ENCODE measurements around the gene AP1G2. TPM values are rescaled to one million over a fixed set of nuclear protein-coding genes. Genes with fewer than 3 reads are reported as not detected.

Gene AP1G2
- total and polyA plus RNA-seq, 4 donors, result 12.4 to 26.6 (median 17.3) TPM

GRCh38 chr14:23535943-23536342, 31.6 kb downstream of the AP1G2 start:
- no peak overlapping the region for H3K9ac ChIP-seq (ENCODE audit: low read depth in 1 of 2, low read length in 2 of 2)
- no peak for TF ChIP-seq RAD21 (IDR thresholded peaks at IDR 0.05)
- no peaks in the 10 kb centered on the region for H3K9me3 ChIP-seq (ENCODE audit: control insufficient read depth in 4 of 4, low read length in 3 of 4)
- DNase-seq (ENCODE audit: low spot score), result no peak
- no peaks in the 10 kb centered on the region for H3K27me3 ChIP-seq (ENCODE audit: control insufficient read depth in 4 of 4, insufficient read depth in 4 of 4, low read length in 3 of 4)
- no peak overlapping the region for H3K27ac ChIP-seq (ENCODE audit: low read depth in 1 of 2, low read length in 2 of 2)
- WGBS, result 85% methylated on average over 4 of the region's 4 CpGs
- no peak overlapping the region for H3K4me3 ChIP-seq (ENCODE audit: low read depth in 1 of 3, low read length in 3 of 3)
- H3K36me3 ChIP-seq (ENCODE audit: control insufficient read depth in 4 of 4, insufficient read depth in 3 of 4, low read depth in 1 of 4, low read length in 3 of 4), result no peaks in the 10 kb centered on the region
- H3K4me1 ChIP-seq (ENCODE audit: control insufficient read depth in 4 of 4, insufficient read depth in 4 of 4, low read length in 3 of 4), result no peaks in the 10 kb centered on the region

GRCh38 chr14:23533652-23534435, 33.7 kb downstream of the AP1G2 start:
- H3K4me1 ChIP-seq (ENCODE audit: control insufficient read depth in 4 of 4, insufficient read depth in 4 of 4, low read length in 3 of 4), result no peaks in the 10 kb centered on the region
- 94% methylated on average over 16 of the region's 16 CpGs for WGBS
- TF ChIP-seq CTCF (IDR thresholded peaks at IDR 0.05; ENCODE audit: low read depth, low read length, missing input control) (no peak), ZBTB33 (IDR thresholded peaks at IDR 0.05) (no peak), ATF3 (IDR thresholded peaks at IDR 0.05) (no peak), HNF4A (conservative IDR thresholded peaks at IDR 0.05) (no peak), TAF1 (conservative IDR thresholded peaks at IDR 0.05) (no peak), HNF4G (IDR thresholded peaks at IDR 0.05) (no peak), FOXA2 (IDR thresholded peaks at IDR 0.05) (no peak), SP1 (IDR thresholded peaks at IDR 0.05) (no peak), GABPA (IDR thresholded peaks at IDR 0.05 in 1 of 2, conservative IDR thresholded peaks at IDR 0.05 in 1 of 2) (no peak), REST (IDR thresholded peaks at IDR 0.05) (no peak)
- no peaks in the 10 kb centered on the region for H3K27me3 ChIP-seq (ENCODE audit: control insufficient read depth in 4 of 4, insufficient read depth in 4 of 4, low read length in 3 of 4)
- H3K4me3 ChIP-seq (ENCODE audit: low read depth in 1 of 3, low read length in 3 of 3), result no peak overlapping the region
- no peaks in the 10 kb centered on the region for H3K36me3 ChIP-seq (ENCODE audit: control insufficient read depth in 4 of 4, insufficient read depth in 3 of 4, low read depth in 1 of 4, low read length in 3 of 4)
- H3K9me3 ChIP-seq (ENCODE audit: control insufficient read depth in 4 of 4, low read length in 3 of 4), result no peaks in the 10 kb centered on the region
- no peak overlapping the region for H3K9ac ChIP-seq (ENCODE audit: low read depth in 1 of 2, low read length in 2 of 2)
- DNase-seq (ENCODE audit: low spot score), result no peak
- H3K27ac ChIP-seq (ENCODE audit: low read depth in 1 of 2, low read length in 2 of 2), result no peak overlapping the region
